IMR-90 (cell line): ENCODE results near the gene SAMHD1. TPM values are rescaled to one million over a fixed set of nuclear protein-coding genes. Genes with fewer than 3 reads are reported as not detected.

Experiments
- ATAC-seq: fragments of 200-7000 bp; cut with Tn5 transposase; 2 replicates; pipeline ENCODE4 v1.9.1; 2020; ENCODE audit warnings: low read depth, mild to moderate bottlenecking, moderate library complexity
- BruUV-seq: library from RNA; stranded (reverse); fragments of 400-500 nt; replicated peaks from 2 replicates; lab custom pipeline; 2021; lab: Mats Ljungman, UMichigan
- CTCF ChIA-PET: fragments of 300-600 bp; formaldehyde crosslinking; extraction: SDS; loops from one replicate; lab custom pipeline; 2021; ENCODE audit warnings: antibody characterized with exemption; lab: Yijun Ruan, JAX
- POLR2A ChIA-PET: fragments of 300-600 bp; sonication (Branson Sonifier 250); formaldehyde crosslinking; loops from one replicate; lab custom pipeline; 2022; ENCODE audit warnings: antibody characterized with exemption; ENCODE audit not compliant: unreplicated experiment; lab: Charles Lee
- DNase-seq: peaks from one replicate; pipeline ENCODE4 v3.0.0; 2013
- H2AFZ ChIP-seq: replicated peaks from 2 replicates; pipeline ENCODE3; 2013; ENCODE audit warnings: low read length, mild to moderate bottlenecking; ENCODE audit not compliant: poor library complexity
- H2AK5ac ChIP-seq: 2 replicates; pipeline ENCODE4 v1.6.1; 2013; ENCODE audit warnings: low read depth, low read length, inconsistent platforms
- H2AK9ac ChIP-seq: replicated peaks from 2 replicates; pipeline ENCODE3; 2013; ENCODE audit warnings: mild to moderate bottlenecking, low read depth, low read length, moderate library complexity; ENCODE audit not compliant: poor library complexity
- H2BK120ac ChIP-seq: 2 replicates; pipeline ENCODE4 v1.6.1; 2013; ENCODE audit warnings: low read depth, low read length, inconsistent platforms
- H2BK15ac ChIP-seq: 3 replicates; pipeline ENCODE4 v1.6.1; 2013; ENCODE audit warnings: low read depth, low read length, inconsistent platforms
- H2BK20ac ChIP-seq: 2 replicates; pipeline ENCODE4 v1.6.1; 2013; ENCODE audit warnings: low read depth, mild to moderate bottlenecking, inconsistent platforms, low read length, moderate library complexity
- H2BK5ac ChIP-seq: 2 replicates; pipeline ENCODE4 v1.6.1; 2013; ENCODE audit warnings: mild to moderate bottlenecking, low read depth, low read length, inconsistent platforms; ENCODE audit not compliant: poor library complexity, severe bottlenecking
- H3K14ac ChIP-seq: replicated peaks from 2 replicates; pipeline ENCODE4 v1.6.1; 2013; ENCODE audit warnings: low read depth, low read length, inconsistent platforms
- H3K18ac ChIP-seq: 2 replicates; pipeline ENCODE4 v1.6.1; 2013; ENCODE audit warnings: low read depth, low read length, control low read depth
- H3K23ac ChIP-seq: 2 replicates; pipeline ENCODE4 v1.6.1; 2013; ENCODE audit warnings: low read depth, low read length, inconsistent platforms
- H3K27ac ChIP-seq: 2 replicates; pipeline ENCODE4 v1.5.1; 2013; ENCODE audit warnings: mild to moderate bottlenecking, control low read depth, low read length; ENCODE audit not compliant: insufficient read depth
- H3K27me3 ChIP-seq: 2 replicates; pipeline ENCODE4 v1.6.1; 2013; ENCODE audit warnings: low read length; ENCODE audit not compliant: control insufficient read depth, insufficient read depth
- H3K36me3 ChIP-seq: 2 replicates; pipeline ENCODE4 v1.6.1; 2013; ENCODE audit warnings: low read length, mixed read lengths; ENCODE audit not compliant: control insufficient read depth, insufficient read depth
- H3K4ac ChIP-seq: 2 replicates; pipeline ENCODE4 v1.6.1; 2013; ENCODE audit warnings: low read depth, low read length, inconsistent platforms
- H3K4me1 ChIP-seq: 2 replicates; pipeline ENCODE4 v1.6.1; 2013; ENCODE audit warnings: low read length, mixed read lengths; ENCODE audit not compliant: control insufficient read depth, insufficient read depth
- H3K4me2 ChIP-seq: 2 replicates; pipeline ENCODE4 v1.6.1; 2013; ENCODE audit warnings: low read depth, mild to moderate bottlenecking, control low read depth, low read length, moderate library complexity
- H3K4me3 ChIP-seq: 2 replicates; pipeline ENCODE4 v1.5.1; 2013; ENCODE audit warnings: low read depth, mild to moderate bottlenecking, control low read depth, low read length, moderate library complexity; ENCODE audit not compliant: insufficient read depth
- H3K56ac ChIP-seq: 2 replicates; pipeline ENCODE4 v1.6.1; 2013; ENCODE audit warnings: low read length, inconsistent platforms; ENCODE audit not compliant: insufficient read depth; ENCODE audit errors: extremely low read depth
- H3K79me1 ChIP-seq, 2 experiments: 2 replicates each; pipeline ENCODE4 v1.6.1; 2013; ENCODE audit warnings: low read length in 2 of 2, inconsistent platforms in 1 of 2, low read depth in 1 of 2
- H3K9ac ChIP-seq: 2 replicates; pipeline ENCODE4 v1.6.1; 2013; ENCODE audit warnings: low read depth, low read length, control low read depth
- H3K9me1 ChIP-seq: 2 replicates; pipeline ENCODE4 v1.6.1; 2013; ENCODE audit warnings: low read length, inconsistent platforms; ENCODE audit not compliant: insufficient read depth
- H3K9me3 ChIP-seq: 2 replicates; pipeline ENCODE4 v1.6.1; 2013; ENCODE audit warnings: low read length; ENCODE audit not compliant: control insufficient read depth, insufficient read depth
- H4K20me1 ChIP-seq: 2 replicates; pipeline ENCODE4 v1.6.1; 2013; ENCODE audit warnings: low read length, inconsistent platforms; ENCODE audit not compliant: insufficient read depth
- H4K5ac ChIP-seq: 2 replicates; pipeline ENCODE4 v1.6.1; 2013; ENCODE audit warnings: mild to moderate bottlenecking, low read depth, low read length, control low read depth
- H4K8ac ChIP-seq, 2 experiments: 2 replicates each; pipeline ENCODE4 v1.6.1; 2013; ENCODE audit warnings: low read depth in 2 of 2, low read length in 2 of 2, control low read depth in 1 of 2, inconsistent platforms in 1 of 2
- H4K91ac ChIP-seq: 2 replicates; pipeline ENCODE4 v1.6.1; 2013; ENCODE audit warnings: low read depth, low read length, inconsistent platforms; ENCODE audit not compliant: insufficient read depth
- BHLHE40 ChIP-seq: fragments of 150-350 bp; IDR thresholded peaks from 2 replicates; pipeline ENCODE4 v1.6.1; 2016; ENCODE audit warnings: mild to moderate bottlenecking, low read depth, low read length
- CEBPB ChIP-seq: IDR thresholded peaks from 2 replicates; pipeline ENCODE4 v1.6.1; 2012; ENCODE audit warnings: low read depth, low read length, improper control_type of control experiment
- CHD1 ChIP-seq: IDR thresholded peaks from 2 replicates; pipeline ENCODE4 v1.6.1; 2012; ENCODE audit warnings: low read depth, low read length, improper control_type of control experiment
- FOS ChIP-seq: fragments of 150-350 bp; IDR thresholded peaks from 2 replicates; pipeline ENCODE4 v1.6.1; 2016; ENCODE audit warnings: low read depth, low read length
- MAFK ChIP-seq: IDR thresholded peaks from 2 replicates; pipeline ENCODE4 v1.6.1; 2012; ENCODE audit warnings: low read depth, low read length, improper control_type of control experiment
- MAZ ChIP-seq: IDR thresholded peaks from 2 replicates; pipeline ENCODE4 v1.6.1; 2012; ENCODE audit warnings: low read depth, mild to moderate bottlenecking, low read length, improper control_type of control experiment, moderate library complexity, borderline replicate concordance
- NFE2L2 ChIP-seq: fragments of 150-350 bp; IDR thresholded peaks from 2 replicates; pipeline ENCODE4 v1.6.1; 2016; ENCODE audit warnings: low read depth, mild to moderate bottlenecking, low read length
- POLR2A ChIP-seq: IDR thresholded peaks from 2 replicates; pipeline ENCODE4 v1.6.1; 2012; ENCODE audit warnings: mild to moderate bottlenecking, low read depth, low read length
- RAD21 ChIP-seq: IDR thresholded peaks from 2 replicates; pipeline ENCODE4 v1.6.1; 2012; ENCODE audit warnings: low read length, improper control_type of control experiment
- RCOR1 ChIP-seq: IDR thresholded peaks from 2 replicates; pipeline ENCODE4 v1.6.1; 2012; ENCODE audit warnings: mild to moderate bottlenecking, low read length, improper control_type of control experiment; ENCODE audit not compliant: insufficient replicate concordance
- RFX5 ChIP-seq: IDR thresholded peaks from 2 replicates; pipeline ENCODE4 v1.8.0; 2012; ENCODE audit warnings: low read depth, mild to moderate bottlenecking, low read length, moderate library complexity
- SMC3 ChIP-seq: fragments of 150-350 bp; IDR thresholded peaks from 2 replicates; pipeline ENCODE4 v1.6.1; 2016; ENCODE audit warnings: low read depth, mild to moderate bottlenecking, antibody characterized with exemption, low read length, moderate library complexity
- USF2 ChIP-seq: fragments of 150-350 bp; IDR thresholded peaks from 2 replicates; pipeline ENCODE4 v1.6.1; 2017; ENCODE audit warnings: mild to moderate bottlenecking, antibody characterized with exemption, low read length, low read depth
- WGBS, 2 experiments: methylation state at CpG; one replicate each; pipeline versions ENCODE4 v1.1.5 to v1.1.7; 2013; ENCODE audit warnings: missing lambda C conversion rate in 2 of 2; ENCODE audit not compliant: insufficient read length in 1 of 2; ENCODE audit errors: extremely low coverage in 2 of 2; 5-methylcytosine and 5-hydroxymethylcytosine counted together
- dilution Hi-C: fragments of 300-500 bp; cut with HindIII; formaldehyde crosslinking; loops from one replicate; pipeline ENCODE4 v1.14.3; 2018; ENCODE audit warnings: low sequenced_read_pairs; ENCODE audit not compliant: unreplicated experiment
- in situ Hi-C: fragments of 300-500 bp; cut with MboI; formaldehyde crosslinking; loops from 3 replicates; pipeline ENCODE4 v1.14.3; 2019; ENCODE audit warnings: low sequenced_read_pairs, inconsistent platforms, mixed read lengths
- intact Hi-C: fragments of 100-400 bp; cut with micrococcal nuclease; formaldehyde crosslinking; loops from 2 replicates; pipeline ENCODE4 v1.10.0; 2022
- polyA plus RNA-seq, 3 experiments: library from polyadenylated mRNA; depleted of rRNA; stranded (reverse); fragments of >200 nt; gene quantifications; 2 replicates each; pipeline ENCODE4 v1.2.3, GENCODE V29; 2012; ENCODE audit warnings: low replicate concordance in 1 of 3
- total RNA-seq: library from RNA; depleted of rRNA; stranded (reverse); fragments of >200 nt; gene quantifications from 2 replicates; pipeline ENCODE4 v1.2.3, GENCODE V29; 2012
- TF ChIP-seq, protein P1 (sequence below): conservative IDR thresholded peaks from 2 replicates; pipeline ENCODE4 v1.5.1; 2012; ENCODE audit warnings: mild to moderate bottlenecking, low read depth, low read length, improper control_type of control experiment
- TF ChIP-seq, protein P2 (sequence below): fragments of 150-350 bp; IDR thresholded peaks from 2 replicates; pipeline ENCODE4 v1.6.1; 2016; ENCODE audit warnings: low read depth, mild to moderate bottlenecking, low read length, moderate library complexity, borderline replicate concordance

The SAMHD1 gene
- total and polyA plus RNA-seq, 2 of the 4 experiments (the other 2 are of a cell fraction): 6.3 to 14.9 TPM

GRCh38 chr20:36924167-36925045 is 27.1 kb downstream of the SAMHD1 start:
- H3K18ac ChIP-seq: no peak overlapping the region
- H3K4ac ChIP-seq: no peak overlapping the region
- no peak overlapping the region for H3K27ac ChIP-seq
- dilution Hi-C loops (no loop called here), intact Hi-C loops (no loop called here), in situ Hi-C loops (loop anchor here (25.0 kb wide), 1 partner anchor 712 kb away; no protein-coding TSS in a partner anchor)
- H4K5ac ChIP-seq: no peak overlapping the region
- no peak overlapping the region for H3K4me3 ChIP-seq
- H4K8ac ChIP-seq: no peak overlapping the region
- H3K4me2 ChIP-seq: no peak overlapping the region
- no peak overlapping the region for H2BK120ac ChIP-seq
- no peaks in the 10 kb centered on the region for H3K9me3 ChIP-seq
- no peak overlapping the region for H2BK20ac ChIP-seq
- H2BK5ac ChIP-seq: no peak overlapping the region
- no peaks in the 10 kb centered on the region for H3K27me3 ChIP-seq
- no peaks in the 10 kb centered on the region for H4K20me1 ChIP-seq
- WGBS, 2 experiments: 85% methylated on average over 7 of the region's 9 CpGs; no CpG with 5 or more reads in 1 of the 2 experiments
- no peaks in the 10 kb centered on the region for H3K9me1 ChIP-seq
- no TSS peak for BruUV-seq
- H3K4me1 ChIP-seq: no peaks in the 10 kb centered on the region
- ATAC-seq (no peak), DNase-seq (no peak)
- 0 out of 2 replicates have a peak, but pooled peaks cover 3% of the 10 kb centered on the region for H3K36me3 ChIP-seq
- no peak overlapping the region for H2AK9ac ChIP-seq
- no peak overlapping the region for H2BK15ac ChIP-seq
- no peak overlapping the region for H3K56ac ChIP-seq
- no peak overlapping the region for H3K23ac ChIP-seq
- H3K9ac ChIP-seq: no peak overlapping the region
- no peak overlapping the region for H2AK5ac ChIP-seq
- ChIA-PET CTCF (interaction anchor here (0.5 kb wide), 1 partner anchor 223 kb away, joined by 3 read pairs; no protein-coding TSS in a partner anchor), POLR2A (no interaction called here)
- no peak overlapping the region for H3K14ac ChIP-seq
- H3K79me1 ChIP-seq: no peaks in the 10 kb centered on the region
- H2AFZ ChIP-seq: no peak overlapping the region
- H4K91ac ChIP-seq: no peak overlapping the region
- TF ChIP-seq MAZ: no peak
- TF ChIP-seq BHLHE40: no peak
- TF ChIP-seq, protein P1, sequence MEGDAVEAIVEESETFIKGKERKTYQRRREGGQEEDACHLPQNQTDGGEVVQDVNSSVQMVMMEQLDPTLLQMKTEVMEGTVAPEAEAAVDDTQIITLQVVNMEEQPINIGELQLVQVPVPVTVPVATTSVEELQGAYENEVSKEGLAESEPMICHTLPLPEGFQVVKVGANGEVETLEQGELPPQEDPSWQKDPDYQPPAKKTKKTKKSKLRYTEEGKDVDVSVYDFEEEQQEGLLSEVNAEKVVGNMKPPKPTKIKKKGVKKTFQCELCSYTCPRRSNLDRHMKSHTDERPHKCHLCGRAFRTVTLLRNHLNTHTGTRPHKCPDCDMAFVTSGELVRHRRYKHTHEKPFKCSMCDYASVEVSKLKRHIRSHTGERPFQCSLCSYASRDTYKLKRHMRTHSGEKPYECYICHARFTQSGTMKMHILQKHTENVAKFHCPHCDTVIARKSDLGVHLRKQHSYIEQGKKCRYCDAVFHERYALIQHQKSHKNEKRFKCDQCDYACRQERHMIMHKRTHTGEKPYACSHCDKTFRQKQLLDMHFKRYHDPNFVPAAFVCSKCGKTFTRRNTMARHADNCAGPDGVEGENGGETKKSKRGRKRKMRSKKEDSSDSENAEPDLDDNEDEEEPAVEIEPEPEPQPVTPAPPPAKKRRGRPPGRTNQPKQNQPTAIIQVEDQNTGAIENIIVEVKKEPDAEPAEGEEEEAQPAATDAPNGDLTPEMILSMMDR: no peak
- TF ChIP-seq CHD1: no peak
- no peak for TF ChIP-seq POLR2A
- TF ChIP-seq, protein P2, sequence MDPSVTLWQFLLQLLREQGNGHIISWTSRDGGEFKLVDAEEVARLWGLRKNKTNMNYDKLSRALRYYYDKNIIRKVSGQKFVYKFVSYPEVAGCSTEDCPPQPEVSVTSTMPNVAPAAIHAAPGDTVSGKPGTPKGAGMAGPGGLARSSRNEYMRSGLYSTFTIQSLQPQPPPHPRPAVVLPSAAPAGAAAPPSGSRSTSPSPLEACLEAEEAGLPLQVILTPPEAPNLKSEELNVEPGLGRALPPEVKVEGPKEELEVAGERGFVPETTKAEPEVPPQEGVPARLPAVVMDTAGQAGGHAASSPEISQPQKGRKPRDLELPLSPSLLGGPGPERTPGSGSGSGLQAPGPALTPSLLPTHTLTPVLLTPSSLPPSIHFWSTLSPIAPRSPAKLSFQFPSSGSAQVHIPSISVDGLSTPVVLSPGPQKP: no peak
- TF ChIP-seq MAFK: no peak
- no peak for TF ChIP-seq USF2
- TF ChIP-seq RCOR1: no peak
- TF ChIP-seq RAD21: no peak
- TF ChIP-seq NFE2L2: no peak
- no peak for TF ChIP-seq RFX5
- no peak for TF ChIP-seq CEBPB
- no peak for TF ChIP-seq FOS
- no peak for TF ChIP-seq SMC3
